ENCODE measurements around the gene DPP6. TPM values are rescaled to one million over a fixed set of nuclear protein-coding genes. Genes with fewer than 3 reads are reported as not detected.
"Not testable (repeated sequence)": the region's sequence is repeated elsewhere in the genome, so short reads cannot be mapped to it uniquely, and the experiment has no call there.

DPP6 gene
- total and polyA plus RNA-seq, 2 donors (not counting 1 experiment from before 2014, with no cell fraction given), result not detected

GRCh38 chr7:154012800-154013199 lies 39.4 kb upstream of the DPP6 start:
- DNase-seq; H3K4me3 Mint-ChIP-seq; H3K4me3 ChIP-seq (ENCODE audit: control extremely low read depth in 1 of 5, extremely low read depth in 1 of 5, insufficient read depth in 1 of 5, low read depth in 2 of 5, low read length in 4 of 5); H3K9me3 Mint-ChIP-seq (ENCODE audit: insufficient read depth); H3K9me3 ChIP-seq (ENCODE audit: control extremely low read depth in 1 of 3, control insufficient read depth in 2 of 3, insufficient read depth in 1 of 3, low read length in 2 of 3); H3K9ac ChIP-seq (ENCODE audit: low read length); CTCF ChIA-PET; H3K27me3 Mint-ChIP-seq; H3K4me1 ChIP-seq (ENCODE audit: control insufficient read depth in 2 of 2, insufficient read depth in 2 of 2, low read length in 2 of 2); H3K79me2 ChIP-seq (ENCODE audit: control insufficient read depth, insufficient read depth, low read length); H3K4me2 ChIP-seq (replicated peaks; ENCODE audit: low read depth, low read length, poor library complexity, severe bottlenecking); H3K36me3 ChIP-seq (replicated peaks in 1 of 2; ENCODE audit: control extremely low read depth in 1 of 2, control insufficient read depth in 1 of 2, extremely low read depth in 1 of 2, insufficient read depth in 2 of 2, low read length in 1 of 2); H3K27me3 ChIP-seq (replicated peaks in 1 of 4; ENCODE audit: control extremely low read depth in 1 of 4, control insufficient read depth in 3 of 4, insufficient read depth in 4 of 4, low read length in 3 of 4); H3K4me1 Mint-ChIP-seq; H3K27ac Mint-ChIP-seq; H4K20me1 ChIP-seq (ENCODE audit: control insufficient read depth, insufficient read depth, low read length, poor library complexity, severe bottlenecking); ATAC-seq (ENCODE audit: low read depth); intact Hi-C loops (cut with micrococcal nuclease); POLR2A ChIA-PET; H2AFZ ChIP-seq (ENCODE audit: insufficient read depth, low read depth, low read length, poor library complexity, severe bottlenecking); H3K27ac ChIP-seq (ENCODE audit: low read length in 2 of 2): not testable (repeated sequence)
- 44% methylated on average over 1 of the region's 3 CpGs for WGBS (ENCODE audit: insufficient coverage)

DNA sequence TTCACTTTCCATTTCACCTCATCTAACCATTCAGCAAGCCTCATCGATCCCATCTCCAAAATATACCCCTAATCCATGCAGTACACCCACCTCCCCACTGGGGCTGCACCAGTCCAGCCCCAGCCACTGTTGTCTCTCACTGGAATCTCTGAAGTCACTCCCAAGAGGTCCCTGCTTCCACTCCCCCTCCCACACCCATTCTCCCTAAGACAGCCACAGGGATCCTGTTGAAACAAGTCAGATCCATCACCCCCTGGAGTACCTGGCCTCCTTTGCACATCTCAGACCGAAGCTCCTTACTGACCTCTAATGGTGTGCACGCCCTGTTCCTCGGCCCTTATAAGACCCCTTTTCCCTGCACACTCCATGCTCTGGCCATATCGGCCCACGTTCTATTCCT lies 36.6 kb upstream of the DPP6 start:
- H3K9me3 ChIP-seq (ENCODE audit: control extremely low read depth in 1 of 3, control insufficient read depth in 2 of 3, insufficient read depth in 1 of 3, low read length in 2 of 3); H3K27ac ChIP-seq (ENCODE audit: low read length in 2 of 2); H3K4me3 ChIP-seq (ENCODE audit: control extremely low read depth in 1 of 5, extremely low read depth in 1 of 5, insufficient read depth in 1 of 5, low read depth in 2 of 5, low read length in 4 of 5); H4K20me1 ChIP-seq (ENCODE audit: control insufficient read depth, insufficient read depth, low read length, poor library complexity, severe bottlenecking); H3K27me3 Mint-ChIP-seq; DNase-seq; H3K4me3 Mint-ChIP-seq; POLR2A ChIA-PET; H3K27me3 ChIP-seq (replicated peaks in 1 of 4; ENCODE audit: control extremely low read depth in 1 of 4, control insufficient read depth in 3 of 4, insufficient read depth in 4 of 4, low read length in 3 of 4); H3K4me1 ChIP-seq (ENCODE audit: control insufficient read depth in 2 of 2, insufficient read depth in 2 of 2, low read length in 2 of 2); H3K4me2 ChIP-seq (replicated peaks; ENCODE audit: low read depth, low read length, poor library complexity, severe bottlenecking); intact Hi-C loops (cut with micrococcal nuclease); ATAC-seq (ENCODE audit: low read depth); H3K9ac ChIP-seq (ENCODE audit: low read length); H3K27ac Mint-ChIP-seq; CTCF ChIA-PET; H3K36me3 ChIP-seq (replicated peaks in 1 of 2; ENCODE audit: control extremely low read depth in 1 of 2, control insufficient read depth in 1 of 2, extremely low read depth in 1 of 2, insufficient read depth in 2 of 2, low read length in 1 of 2); H3K4me1 Mint-ChIP-seq; H3K79me2 ChIP-seq (ENCODE audit: control insufficient read depth, insufficient read depth, low read length); H3K9me3 Mint-ChIP-seq (ENCODE audit: insufficient read depth); H2AFZ ChIP-seq (ENCODE audit: insufficient read depth, low read depth, low read length, poor library complexity, severe bottlenecking): not testable (repeated sequence)
- 85% methylated on average over 5 of the region's 6 CpGs for WGBS (ENCODE audit: insufficient coverage)

- H4K20me1 ChIP-seq (ENCODE audit: control insufficient read depth, insufficient read depth, low read length, poor library complexity, severe bottlenecking); H3K4me2 ChIP-seq (replicated peaks; ENCODE audit: low read depth, low read length, poor library complexity, severe bottlenecking); H3K27me3 Mint-ChIP-seq; H3K27ac ChIP-seq (ENCODE audit: low read length in 2 of 2); H3K4me3 ChIP-seq (ENCODE audit: control extremely low read depth in 1 of 5, extremely low read depth in 1 of 5, insufficient read depth in 1 of 5, low read depth in 2 of 5, low read length in 4 of 5); ATAC-seq (ENCODE audit: low read depth); H3K9ac ChIP-seq (ENCODE audit: low read length); H3K4me1 ChIP-seq (ENCODE audit: control insufficient read depth in 2 of 2, insufficient read depth in 2 of 2, low read length in 2 of 2); CTCF ChIA-PET; H3K27ac Mint-ChIP-seq; H3K79me2 ChIP-seq (ENCODE audit: control insufficient read depth, insufficient read depth, low read length); H3K4me3 Mint-ChIP-seq; H3K4me1 Mint-ChIP-seq; DNase-seq; H2AFZ ChIP-seq (ENCODE audit: insufficient read depth, low read depth, low read length, poor library complexity, severe bottlenecking); intact Hi-C loops (cut with micrococcal nuclease); H3K36me3 ChIP-seq (replicated peaks in 1 of 2; ENCODE audit: control extremely low read depth in 1 of 2, control insufficient read depth in 1 of 2, extremely low read depth in 1 of 2, insufficient read depth in 2 of 2, low read length in 1 of 2); H3K9me3 ChIP-seq (ENCODE audit: control extremely low read depth in 1 of 3, control insufficient read depth in 2 of 3, insufficient read depth in 1 of 3, low read length in 2 of 3); H3K9me3 Mint-ChIP-seq (ENCODE audit: insufficient read depth); H3K27me3 ChIP-seq (replicated peaks in 1 of 4; ENCODE audit: control extremely low read depth in 1 of 4, control insufficient read depth in 3 of 4, insufficient read depth in 4 of 4, low read length in 3 of 4); POLR2A ChIA-PET: not testable (repeated sequence)
- no CpG with 5 or more reads among the region's 2 CpGs for WGBS (ENCODE audit: insufficient coverage)
Observed at GRCh38 chr7:154018354-154018753, 33.8 kb upstream of the DPP6 start.

DNA sequence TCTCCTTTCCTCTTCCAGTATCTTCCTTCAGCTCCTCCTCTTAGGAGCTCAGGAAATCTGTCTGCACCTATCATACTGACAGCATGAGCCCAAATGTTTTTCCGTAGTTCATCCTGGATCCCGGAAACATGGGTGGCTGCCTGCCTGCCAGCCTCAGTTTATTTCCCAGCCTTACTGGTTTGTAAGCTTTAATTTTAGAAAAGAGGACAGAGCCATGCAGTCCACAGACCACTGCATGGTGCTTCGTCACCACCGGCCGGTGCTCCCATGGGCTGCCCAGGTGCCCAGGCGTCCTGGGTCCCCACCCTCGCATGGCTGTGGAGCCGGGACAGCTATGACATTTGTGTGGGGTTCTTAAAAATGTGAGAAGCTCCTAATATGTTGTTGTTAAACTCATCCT lies 24.4 kb upstream of the DPP6 start:
- H3K9me3 Mint-ChIP-seq (ENCODE audit: insufficient read depth); H3K36me3 ChIP-seq (replicated peaks in 1 of 2; ENCODE audit: control extremely low read depth in 1 of 2, control insufficient read depth in 1 of 2, extremely low read depth in 1 of 2, insufficient read depth in 2 of 2, low read length in 1 of 2); H3K27ac Mint-ChIP-seq; CTCF ChIA-PET; H3K27me3 Mint-ChIP-seq; intact Hi-C loops (cut with micrococcal nuclease); H3K9ac ChIP-seq (ENCODE audit: low read length); H4K20me1 ChIP-seq (ENCODE audit: control insufficient read depth, insufficient read depth, low read length, poor library complexity, severe bottlenecking); H3K79me2 ChIP-seq (ENCODE audit: control insufficient read depth, insufficient read depth, low read length); H3K4me1 ChIP-seq (ENCODE audit: control insufficient read depth in 2 of 2, insufficient read depth in 2 of 2, low read length in 2 of 2); POLR2A ChIA-PET; H2AFZ ChIP-seq (ENCODE audit: insufficient read depth, low read depth, low read length, poor library complexity, severe bottlenecking); H3K4me1 Mint-ChIP-seq; H3K4me2 ChIP-seq (replicated peaks; ENCODE audit: low read depth, low read length, poor library complexity, severe bottlenecking); H3K27ac ChIP-seq (ENCODE audit: low read length in 2 of 2); H3K27me3 ChIP-seq (replicated peaks in 1 of 4; ENCODE audit: control extremely low read depth in 1 of 4, control insufficient read depth in 3 of 4, insufficient read depth in 4 of 4, low read length in 3 of 4); H3K4me3 Mint-ChIP-seq; H3K9me3 ChIP-seq (ENCODE audit: control extremely low read depth in 1 of 3, control insufficient read depth in 2 of 3, insufficient read depth in 1 of 3, low read length in 2 of 3); DNase-seq; H3K4me3 ChIP-seq (ENCODE audit: control extremely low read depth in 1 of 5, extremely low read depth in 1 of 5, insufficient read depth in 1 of 5, low read depth in 2 of 5, low read length in 4 of 5); ATAC-seq (ENCODE audit: low read depth): not testable (repeated sequence)
- 100% methylated on average over 2 of the region's 8 CpGs for WGBS (ENCODE audit: insufficient coverage)

Measured in B cell (primary cell).